PFSK-1 (cell line): Measurements from ENCODE around the gene GRIN2D.

Experiments used
- POLR2AphosphoS5 ChIP-seq: IDR thresholded peaks from 2 replicates; pipeline ENCODE4 v1.6.1; 2012; ENCODE audit warnings: low read depth, mild to moderate bottlenecking, control low read depth, low read length, moderate library complexity
- TAF1 ChIP-seq: IDR thresholded peaks from 2 replicates; pipeline ENCODE4 v1.6.1; 2012; ENCODE audit warnings: low read length, control low read depth, borderline replicate concordance; ENCODE audit not compliant: insufficient read depth

DNA sequence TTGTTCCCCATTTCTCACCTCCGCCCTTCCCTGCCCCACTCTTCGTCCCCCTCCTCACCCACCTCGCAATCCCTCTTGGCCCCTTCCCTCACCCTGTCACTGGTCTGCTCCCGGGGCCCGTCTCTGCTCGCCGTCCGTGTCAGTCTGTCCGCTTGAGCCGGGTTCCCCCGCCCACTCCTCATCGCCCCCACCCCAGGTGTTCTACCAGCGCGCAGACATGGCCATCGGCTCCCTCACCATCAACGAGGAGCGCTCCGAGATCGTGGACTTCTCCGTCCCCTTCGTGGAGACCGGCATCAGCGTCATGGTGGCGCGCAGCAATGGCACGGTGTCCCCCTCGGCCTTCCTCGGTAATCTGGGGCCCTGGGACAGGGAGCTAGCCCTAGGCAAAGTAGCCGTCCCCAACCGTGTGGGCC lies 22.3 kb downstream of the GRIN2D start:
- no peak for TF ChIP-seq POLR2AphosphoS5
- TF ChIP-seq TAF1, result no peak
